T-helper 1 cell (primary cell): ENCODE results near the gene ARL3.
A peak's percentile ranks its signal among the peaks of the same experiment; 100 is the strongest.
"Not testable (repeated sequence)": the region's sequence is repeated elsewhere in the genome, so short reads cannot be mapped to it uniquely, and the experiment has no call there.

ENCODE experiments used
- DNase-seq, 5 donors: peaks; one replicate each; pipeline ENCODE4 v3.0.0-alpha.2; 2012 to 2020

Gene ARL3

GRCh38 chr10:102670065-102670670 lies 44.0 kb downstream of the ARL3 start:
- no peak for DNase-seq

GRCh38 chr10:102669206-102670064 lies 44.8 kb downstream of the ARL3 start:
- DNase-seq = no peak

- DNase-seq = no peak
Measured at GRCh38 chr10:102668326-102669107, 45.7 kb downstream of the ARL3 start.

- not testable (repeated sequence) for DNase-seq
Measured at GRCh38 chr10:102667411-102667810, 46.8 kb downstream of the ARL3 start.

GRCh38 chr10:102665904-102666509 lies 48.2 kb downstream of the ARL3 start:
- no peak for DNase-seq

GRCh38 chr10:102661658-102662028 lies 52.6 kb downstream of the ARL3 start:
- DNase-seq = no peak

- peak; percentile 32 to 76 (median 41) for DNase-seq
Measured at GRCh38 chr10:102660888-102661657, 53.1 kb downstream of the ARL3 start.

- no peak for DNase-seq
Measured at GRCh38 chr10:102658802-102659201, 55.4 kb downstream of the ARL3 start.

- DNase-seq = no peak
Measured at GRCh38 chr10:102657984-102658724, 56.0 kb downstream of the ARL3 start.

GRCh38 chr10:102657451-102657850 lies 56.7 kb downstream of the ARL3 start:
- DNase-seq = no peak

GRCh38 chr10:102656791-102657371 lies 57.3 kb downstream of the ARL3 start:
- DNase-seq = no peak

- no peak for DNase-seq
Measured at GRCh38 chr10:102656026-102656425, 58.2 kb downstream of the ARL3 start.

- DNase-seq = no peak
Measured at GRCh38 chr10:102654969-102655368, 59.2 kb downstream of the ARL3 start.

GRCh38 chr10:102654566-102654965 lies 59.6 kb downstream of the ARL3 start:
- no peak for DNase-seq

GRCh38 chr10:102653060-102653459 lies 61.1 kb downstream of the ARL3 start:
- DNase-seq = no peak

GRCh38 chr10:102652170-102652916 lies 61.9 kb downstream of the ARL3 start:
- no peak for DNase-seq

- DNase-seq = no peak
Measured at GRCh38 chr10:102651455-102652169, 62.6 kb downstream of the ARL3 start.

GRCh38 chr10:102650655-102651454 lies 63.3 kb downstream of the ARL3 start:
- DNase-seq = no peak
